ENCODE measurements around the gene G6PD.

DNA sequence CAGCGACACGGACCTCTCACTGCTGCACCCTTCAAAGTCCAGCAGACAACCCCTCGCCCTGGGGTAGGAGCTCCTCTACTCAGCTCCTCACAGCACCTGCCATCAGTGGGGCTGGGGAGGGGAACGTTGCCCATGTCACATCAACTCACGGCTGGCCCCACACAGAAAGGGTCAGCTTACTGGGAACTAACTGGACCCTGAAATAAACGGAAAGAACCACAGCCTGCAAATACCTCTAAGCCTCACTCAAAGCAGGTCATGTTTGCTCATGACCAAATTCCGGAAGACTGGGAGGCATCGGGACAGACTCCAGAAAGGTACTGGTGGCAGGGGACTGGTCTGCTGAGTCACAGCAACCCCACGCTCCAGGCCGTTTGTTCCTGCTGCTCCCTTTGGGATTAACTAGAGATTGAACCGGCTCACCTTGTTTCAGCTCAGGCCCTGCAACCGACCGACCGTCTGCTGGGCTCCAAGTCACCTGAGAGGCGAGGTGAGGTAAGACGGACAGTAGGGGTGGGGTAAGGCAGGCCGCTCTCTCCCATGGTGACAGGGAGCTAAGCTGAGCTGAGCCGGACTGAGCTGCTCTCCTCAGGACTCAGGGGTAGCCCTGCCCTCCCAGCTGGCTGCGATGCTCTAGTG lies 5.6 kb downstream of the G6PD start:
- TF ChIP-seq ZC3H10 (CRISPR knock-in tag; IDR thresholded peaks at IDR 0.05) = no peak
- TF ChIP-seq ISL1 (CRISPR knock-in tag; IDR thresholded peaks at IDR 0.05) = no peak
- TF ChIP-seq ARNTL (CRISPR knock-in tag; IDR thresholded peaks at IDR 0.05; ENCODE audit: borderline replicate concordance, low read depth) = no peak
- no peak for TF ChIP-seq BACH2 (CRISPR knock-in tag; IDR thresholded peaks at IDR 0.05; ENCODE audit: borderline replicate concordance)
- no peak for TF ChIP-seq PPARA (CRISPR knock-in tag; IDR thresholded peaks at IDR 0.05; ENCODE audit: borderline replicate concordance)
- no peak for TF ChIP-seq OSR1 (CRISPR knock-in tag; IDR thresholded peaks at IDR 0.05)
- TF ChIP-seq, protein P1, sequence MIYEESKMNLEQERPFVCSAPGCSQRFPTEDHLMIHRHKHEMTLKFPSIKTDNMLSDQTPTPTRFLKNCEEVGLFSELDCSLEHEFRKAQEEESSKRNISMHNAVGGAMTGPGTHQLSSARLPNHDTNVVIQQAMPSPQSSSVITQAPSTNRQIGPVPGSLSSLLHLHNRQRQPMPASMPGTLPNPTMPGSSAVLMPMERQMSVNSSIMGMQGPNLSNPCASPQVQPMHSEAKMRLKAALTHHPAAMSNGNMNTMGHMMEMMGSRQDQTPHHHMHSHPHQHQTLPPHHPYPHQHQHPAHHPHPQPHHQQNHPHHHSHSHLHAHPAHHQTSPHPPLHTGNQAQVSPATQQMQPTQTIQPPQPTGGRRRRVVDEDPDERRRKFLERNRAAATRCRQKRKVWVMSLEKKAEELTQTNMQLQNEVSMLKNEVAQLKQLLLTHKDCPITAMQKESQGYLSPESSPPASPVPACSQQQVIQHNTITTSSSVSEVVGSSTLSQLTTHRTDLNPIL (CRISPR knock-in tag; IDR thresholded peaks at IDR 0.05; ENCODE audit: low read depth) = no peak
- no peak for TF ChIP-seq ZNF8 (CRISPR knock-in tag; IDR thresholded peaks at IDR 0.05)
- no peak for TF ChIP-seq TCF4 (CRISPR knock-in tag; IDR thresholded peaks at IDR 0.05; ENCODE audit: borderline replicate concordance)
- TF ChIP-seq RARB (CRISPR knock-in tag; IDR thresholded peaks at IDR 0.05) = no peak
- TF ChIP-seq ESRRG (CRISPR knock-in tag; IDR thresholded peaks at IDR 0.05) = no peak
- no peak for TF ChIP-seq PATZ1 (CRISPR knock-in tag; IDR thresholded peaks at IDR 0.05; ENCODE audit: borderline replicate concordance)

Measured in SK-N-SH treated with all-trans-retinoic acid at 6 μM for 48 hours (cell line).